BLaER1 (cell line): ENCODE measurements around the gene TMED9.
A peak's percentile ranks its signal among the peaks of the same experiment; 100 is the strongest.

Source experiments
- H3K27ac ChIP-seq: shearing (Covaris generic); formaldehyde crosslinking; 2 replicates; pipeline ENCODE4 v1.8.1; 2022
- H3K27me3 ChIP-seq: shearing (Covaris generic); formaldehyde crosslinking; 2 replicates; pipeline ENCODE4 v1.8.1; 2022
- H3K36me3 ChIP-seq: shearing (Covaris generic); formaldehyde crosslinking; 2 replicates; pipeline ENCODE4 v1.8.1; 2022
- H3K4me1 ChIP-seq: shearing (Covaris generic); formaldehyde crosslinking; 2 replicates; pipeline ENCODE4 v1.8.1; 2022
- H3K4me2 ChIP-seq: shearing (Covaris generic); formaldehyde crosslinking; 2 replicates; pipeline ENCODE4 v1.8.1; 2022
- H3K4me3 ChIP-seq: shearing (Covaris generic); formaldehyde crosslinking; 2 replicates; pipeline ENCODE4 v1.8.1; 2022
- H3K9ac ChIP-seq: shearing (Covaris generic); formaldehyde crosslinking; 2 replicates; pipeline ENCODE4 v1.8.1; 2022
- H3K9me3 ChIP-seq: shearing (Covaris generic); formaldehyde crosslinking; 2 replicates; pipeline ENCODE4 v1.8.1; 2022
- H4K20me1 ChIP-seq: shearing (Covaris generic); formaldehyde crosslinking; 2 replicates; pipeline ENCODE4 v1.8.1; 2022
- Cebpa-rat ChIP-seq: shearing (Covaris generic); IDR thresholded peaks from 2 replicates; pipeline ENCODE4 v1.8.1; 2022

TMED9 gene

DNA sequence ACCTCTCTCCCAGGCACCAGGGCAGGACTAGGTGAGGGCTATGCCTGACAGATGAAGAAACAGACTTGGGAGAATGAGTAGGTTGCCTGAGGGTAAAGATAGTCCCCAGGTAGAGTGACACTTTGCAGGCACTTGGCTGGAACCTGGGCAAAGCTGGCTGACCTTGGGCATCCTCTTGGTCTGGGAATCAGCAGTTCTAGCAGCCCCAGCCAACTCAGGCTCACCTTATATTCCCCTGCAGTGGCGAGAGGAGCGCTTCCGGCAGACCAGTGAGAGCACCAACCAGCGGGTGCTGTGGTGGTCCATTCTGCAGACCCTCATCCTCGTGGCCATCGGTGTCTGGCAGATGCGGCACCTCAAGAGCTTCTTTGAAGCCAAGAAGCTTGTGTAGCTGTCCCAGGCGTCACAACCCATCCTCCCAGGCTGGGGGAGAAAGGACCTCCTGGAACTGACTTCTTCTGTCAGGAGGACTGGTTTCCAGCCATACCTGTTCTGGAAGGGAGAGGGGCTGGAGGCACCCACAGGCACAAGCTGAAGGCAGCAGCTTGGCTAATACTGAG lies 3.1 kb downstream of the TMED9 start:
- Histone ChIP-seq H3K9me3 (no peaks in the 10 kb centered on the region), H3K27me3 (no peaks in the 10 kb centered on the region), H3K4me1 (peaks cover 22% of the 10 kb centered on the region), H4K20me1 (peaks cover 36% of the 10 kb centered on the region), H3K4me3 (no peak overlapping the region), H3K36me3 (peaks cover 39% of the 10 kb centered on the region), H3K4me2 (no peak overlapping the region), H3K27ac (no peak overlapping the region), H3K9ac (no peak overlapping the region)
- no peak for TF ChIP-seq Cebpa-rat

GRCh38 chr5:177595991-177596774 lies 4.2 kb downstream of the TMED9 start:
- H4K20me1 ChIP-seq = peaks cover 36% of the 10 kb centered on the region
- no peaks in the 10 kb centered on the region for H3K27me3 ChIP-seq
- peaks cover 39% of the 10 kb centered on the region for H3K36me3 ChIP-seq
- H3K9me3 ChIP-seq = no peaks in the 10 kb centered on the region
- H3K4me3 ChIP-seq = no peak overlapping the region
- no peak overlapping the region for H3K27ac ChIP-seq
- H3K4me2 ChIP-seq = no peak overlapping the region
- H3K4me1 ChIP-seq = peaks cover 29% of the 10 kb centered on the region
- no peak for TF ChIP-seq Cebpa-rat
- no peak overlapping the region for H3K9ac ChIP-seq

GRCh38 chr5:177596775-177597238 lies 4.8 kb downstream of the TMED9 start:
- Histone ChIP-seq H3K9me3 (no peaks in the 10 kb centered on the region), H3K4me3 (no peak overlapping the region), H4K20me1 (peaks cover 36% of the 10 kb centered on the region), H3K27ac (no peak overlapping the region), H3K36me3 (peaks cover 42% of the 10 kb centered on the region), H3K9ac (no peak overlapping the region), H3K4me2 (no peak overlapping the region), H3K27me3 (no peaks in the 10 kb centered on the region), H3K4me1 (peaks cover 31% of the 10 kb centered on the region)
- no peak for TF ChIP-seq Cebpa-rat

GRCh38 chr5:177598477-177598876 lies 6.5 kb downstream of the TMED9 start:
- Histone ChIP-seq H3K4me2 (no peak overlapping the region), H3K9ac (no peak overlapping the region), H3K36me3 (peaks cover 40% of the 10 kb centered on the region), H3K27ac (no peak overlapping the region), H3K27me3 (no peaks in the 10 kb centered on the region), H3K4me3 (no peak overlapping the region), H4K20me1 (peaks cover 24% of the 10 kb centered on the region), H3K4me1 (peaks cover 25% of the 10 kb centered on the region), H3K9me3 (no peaks in the 10 kb centered on the region)
- TF ChIP-seq Cebpa-rat = no peak

DNA sequence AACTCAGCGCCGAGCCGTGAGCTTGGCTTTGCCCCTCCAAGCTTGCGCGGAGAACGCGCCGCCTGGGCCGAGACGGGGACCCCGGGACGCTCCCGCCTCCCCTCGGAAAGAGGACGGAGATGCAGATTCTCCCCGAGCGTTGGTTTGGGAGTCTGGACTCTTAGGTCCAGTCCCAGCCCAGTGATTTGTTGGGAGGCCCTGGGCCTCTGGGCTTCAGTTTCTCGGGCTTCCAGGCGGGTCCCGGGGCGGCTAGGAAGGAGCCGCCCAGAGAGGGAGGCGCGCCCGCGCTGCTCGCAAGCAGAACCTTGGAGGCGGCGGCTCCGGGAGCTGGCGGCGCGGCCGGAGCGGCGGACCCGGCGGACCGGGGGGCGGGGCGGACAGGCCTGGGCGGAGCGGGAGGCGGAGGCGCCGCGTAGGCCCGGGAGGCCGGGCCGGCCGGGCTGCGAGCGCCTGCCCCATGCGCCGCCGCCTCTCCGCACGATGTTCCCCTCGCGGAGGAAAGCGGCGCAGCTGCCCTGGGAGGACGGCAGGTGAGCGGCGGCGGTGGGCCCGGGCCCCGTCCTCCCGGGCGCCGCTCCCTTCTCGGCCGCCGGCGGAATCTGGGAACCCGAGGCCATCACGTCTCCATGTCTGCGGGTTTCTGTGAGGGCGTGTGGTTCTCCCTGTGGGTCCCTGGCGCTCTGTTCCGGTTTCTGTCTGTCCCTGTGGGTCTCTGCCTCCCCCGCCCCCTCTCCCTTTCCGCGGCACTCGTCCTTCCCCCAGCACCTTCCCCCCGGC lies 7.9 kb downstream of the TMED9 start, which contains the start of gene B4GALT7:
TSS of gene B4GALT7 (plus strand) at position 402 of the 777 bp plus-strand sequence. CDS start at position 481, 79 bp downstream.
- TF ChIP-seq Cebpa-rat = no peak
- peak within 1 kb of the TSS; percentile 91 for H3K27ac ChIP-seq

DNA sequence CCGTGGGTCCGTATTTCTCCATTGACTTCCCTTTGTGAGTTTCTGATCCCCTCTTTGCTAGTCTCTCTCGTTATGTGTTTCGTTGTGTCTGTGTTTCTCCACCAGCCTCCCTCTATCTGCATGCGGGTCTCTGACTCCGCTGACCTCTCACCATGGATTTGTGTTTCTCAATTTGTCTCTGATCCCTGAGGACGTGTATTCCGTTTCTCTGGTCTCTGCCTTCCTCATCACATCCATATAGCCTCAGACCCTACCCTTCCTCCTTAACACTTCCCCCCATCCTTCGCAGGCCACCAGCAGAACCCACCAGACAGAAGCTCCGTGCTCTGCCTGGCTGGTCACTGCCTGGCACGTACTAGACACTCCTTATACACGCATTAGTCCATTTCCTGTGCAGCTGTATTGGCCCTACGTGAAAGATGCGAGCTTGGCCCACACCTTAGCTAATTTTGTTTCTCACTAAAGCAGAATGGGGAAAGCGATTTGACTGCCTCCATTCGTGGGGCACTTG lies 8.6 kb downstream of the TMED9 start:
- H3K9me3 ChIP-seq = no peaks in the 10 kb centered on the region
- H3K27ac ChIP-seq = peak overlapping the region; percentile 91
- no peaks in the 10 kb centered on the region for H3K27me3 ChIP-seq
- H3K4me1 ChIP-seq = peaks cover 20% of the 10 kb centered on the region
- no peak for TF ChIP-seq Cebpa-rat
- H4K20me1 ChIP-seq = peaks cover 3% of the 10 kb centered on the region; the same call in 1 of the 2 replicates
- H3K36me3 ChIP-seq = peaks cover 39% of the 10 kb centered on the region
- peak overlapping the region; percentile 86 for H3K4me3 ChIP-seq
- H3K9ac ChIP-seq = peak overlapping the region; percentile 94
- H3K4me2 ChIP-seq = peak overlapping the region; percentile 96

More for the DNA sequence above, 7.9 kb downstream of the TMED9 start, which contains the start of gene B4GALT7:
- H4K20me1 ChIP-seq = peaks cover 10% of the 10 kb centered on the region
- H3K4me3 ChIP-seq = peak within 1 kb of the TSS; percentile 86
- peaks cover 20% of the 10 kb centered on the region for H3K4me1 ChIP-seq
- H3K9ac ChIP-seq = peak within 1 kb of the TSS; percentile 94
- peaks cover 39% of the 10 kb centered on the region for H3K36me3 ChIP-seq
- H3K9me3 ChIP-seq = no peaks in the 10 kb centered on the region
- H3K4me2 ChIP-seq = peak within 1 kb of the TSS; percentile 96
- H3K27me3 ChIP-seq = no peaks in the 10 kb centered on the region

DNA sequence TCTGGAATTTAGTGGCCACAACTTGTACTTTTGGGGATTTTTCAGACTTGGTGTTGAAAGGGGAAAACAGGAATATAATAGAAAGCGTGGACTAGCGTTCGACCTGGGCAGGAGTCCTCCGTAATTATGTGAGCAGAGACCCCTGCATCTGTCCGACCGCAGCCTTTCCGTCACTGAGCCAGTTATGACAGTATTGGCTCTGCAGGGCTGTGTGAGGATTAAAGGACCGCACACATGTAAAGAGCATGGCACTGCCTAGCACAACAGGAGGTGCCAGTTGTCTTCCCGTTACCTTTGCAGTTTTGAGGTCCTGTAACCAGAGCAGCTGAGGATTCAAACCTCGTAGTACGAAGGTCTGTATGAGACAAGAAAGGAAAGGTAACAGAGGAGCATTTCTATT lies 9.1 kb downstream of the TMED9 start:
- Histone ChIP-seq H3K9ac (peak overlapping the region; percentile 94), H3K27ac (peak overlapping the region; percentile 91; the same call in 1 of the 2 replicates)

DNA sequence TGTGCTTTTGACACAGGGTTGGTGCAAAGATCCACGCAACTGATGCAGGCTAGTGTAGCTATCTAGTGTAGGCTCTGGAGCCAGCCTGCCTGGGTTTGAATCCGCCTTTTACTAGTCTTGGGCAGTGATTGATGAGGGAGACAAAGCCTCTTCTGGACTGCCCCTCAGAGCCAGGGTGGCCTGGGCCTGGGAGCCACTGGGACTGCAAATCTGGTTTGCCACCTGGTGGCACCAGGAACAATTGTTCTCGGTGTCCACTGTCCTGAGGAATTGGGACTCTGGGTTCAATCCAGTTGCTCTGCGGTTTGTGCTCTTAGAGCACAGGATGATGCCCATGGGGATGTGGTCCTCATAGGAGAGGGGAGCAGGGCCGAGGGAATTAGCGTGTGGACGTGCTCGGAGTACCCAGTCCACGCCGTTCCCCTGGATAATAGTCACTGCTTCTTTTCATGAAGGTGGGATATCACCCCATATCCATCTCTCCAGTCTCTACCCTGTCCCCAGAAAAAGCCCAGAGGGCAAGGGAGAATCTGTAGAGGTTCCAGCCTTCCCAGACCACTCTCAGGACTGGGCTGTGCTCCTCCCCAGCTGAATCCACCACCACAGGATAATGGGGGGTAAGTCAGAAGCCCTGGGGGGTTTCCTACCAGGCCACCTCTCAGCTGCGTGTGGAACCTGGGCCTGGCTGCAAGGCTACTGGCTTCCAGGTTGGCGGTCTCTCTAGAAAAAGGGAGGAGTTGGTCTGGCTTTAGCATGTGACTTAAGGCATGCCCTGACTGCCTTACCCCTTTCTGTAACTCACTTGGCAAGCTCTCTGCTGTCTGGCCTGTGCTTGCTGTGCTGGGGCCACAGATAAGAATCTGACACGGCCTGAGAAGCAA lies 9.8 kb downstream of the TMED9 start:
- no peak for TF ChIP-seq Cebpa-rat
- H3K4me3 ChIP-seq = no peak overlapping the region
- no peaks in the 10 kb centered on the region for H4K20me1 ChIP-seq
- H3K9ac ChIP-seq = peak overlapping the region; percentile 94
- no peaks in the 10 kb centered on the region for H3K9me3 ChIP-seq
- peaks cover 38% of the 10 kb centered on the region for H3K36me3 ChIP-seq
- no peak overlapping the region for H3K27ac ChIP-seq
- H3K4me2 ChIP-seq = peak overlapping the region; percentile 96
- peaks cover 24% of the 10 kb centered on the region for H3K4me1 ChIP-seq
- no peaks in the 10 kb centered on the region for H3K27me3 ChIP-seq

More for the DNA sequence above, 9.1 kb downstream of the TMED9 start:
- Histone ChIP-seq H3K4me3 (peak overlapping the region; percentile 86), H3K36me3 (peaks cover 39% of the 10 kb centered on the region), H4K20me1 (no peaks in the 10 kb centered on the region), H3K4me1 (peaks cover 20% of the 10 kb centered on the region), H3K9me3 (no peaks in the 10 kb centered on the region), H3K27me3 (no peaks in the 10 kb centered on the region), H3K4me2 (peak overlapping the region; percentile 96)
- TF ChIP-seq Cebpa-rat = no peak

DNA sequence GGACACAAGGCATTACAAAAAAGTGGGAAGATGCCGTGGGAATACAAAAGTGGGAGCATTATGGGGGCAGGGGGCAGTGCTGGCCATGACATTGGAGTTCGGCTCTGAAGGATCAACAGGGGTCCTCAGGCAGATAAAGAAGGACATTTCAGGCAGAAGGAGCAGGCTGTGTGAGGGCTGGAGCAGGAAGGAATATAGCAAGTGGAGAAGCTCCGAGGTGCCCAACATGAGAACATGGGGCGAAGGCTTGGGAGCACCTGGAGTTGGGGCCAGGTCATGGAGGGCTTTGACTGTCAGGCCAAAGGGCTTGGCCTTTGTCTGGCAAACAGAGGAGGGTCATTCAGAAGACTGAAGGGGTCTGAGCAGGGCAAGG lies 10.4 kb downstream of the TMED9 start:
- no peak for TF ChIP-seq Cebpa-rat
- Histone ChIP-seq H3K27ac (no peak overlapping the region), H3K9me3 (no peaks in the 10 kb centered on the region), H3K4me2 (no peak overlapping the region), H3K27me3 (no peaks in the 10 kb centered on the region), H3K4me1 (peaks cover 30% of the 10 kb centered on the region), H4K20me1 (no peaks in the 10 kb centered on the region), H3K4me3 (no peak overlapping the region), H3K36me3 (peaks cover 40% of the 10 kb centered on the region; the same call in 1 of the 2 replicates), H3K9ac (no peak overlapping the region)
